ENCODE data around the gene VPS13C. TPM values are rescaled to one million over a fixed set of nuclear protein-coding genes. Genes with fewer than 3 reads are reported as not detected.
"Not testable (repeated sequence)": the region's sequence is repeated elsewhere in the genome, so short reads cannot be mapped to it uniquely, and the experiment has no call there.

The VPS13C gene
- total RNA-seq, 4 donors from 2014 or later = 7.6 to 43.1 (median 18.0) TPM

- H3K4me1 ChIP-seq = peaks cover 0 to 35% (median 15%) of the 10 kb centered on the region in 3 donors
- no peaks in the 10 kb centered on the region for H3K9me3 ChIP-seq
- H3K27ac ChIP-seq = no peak overlapping the region
- WGBS, 2 donors = 92 to 94% methylated on average over 5 of the region's 5 CpGs
- intact Hi-C loops (cut with DNase I) = no loop called here
- peaks cover 0 to 47% (median 0%) of the 10 kb centered on the region in 4 donors for H3K27me3 ChIP-seq
- DNase-seq = no peak
- no peak for TF ChIP-seq POLR2A (IDR thresholded peaks at IDR 0.05)
- TF ChIP-seq CTCF (IDR thresholded peaks at IDR 0.05) = no peak
- no peak overlapping the region for H3K4me3 ChIP-seq
- H3K36me3 ChIP-seq = no peaks in the 10 kb centered on the region
Observed at GRCh38 chr15:62054979-62055378, 5.3 kb downstream of the VPS13C start.

DNA sequence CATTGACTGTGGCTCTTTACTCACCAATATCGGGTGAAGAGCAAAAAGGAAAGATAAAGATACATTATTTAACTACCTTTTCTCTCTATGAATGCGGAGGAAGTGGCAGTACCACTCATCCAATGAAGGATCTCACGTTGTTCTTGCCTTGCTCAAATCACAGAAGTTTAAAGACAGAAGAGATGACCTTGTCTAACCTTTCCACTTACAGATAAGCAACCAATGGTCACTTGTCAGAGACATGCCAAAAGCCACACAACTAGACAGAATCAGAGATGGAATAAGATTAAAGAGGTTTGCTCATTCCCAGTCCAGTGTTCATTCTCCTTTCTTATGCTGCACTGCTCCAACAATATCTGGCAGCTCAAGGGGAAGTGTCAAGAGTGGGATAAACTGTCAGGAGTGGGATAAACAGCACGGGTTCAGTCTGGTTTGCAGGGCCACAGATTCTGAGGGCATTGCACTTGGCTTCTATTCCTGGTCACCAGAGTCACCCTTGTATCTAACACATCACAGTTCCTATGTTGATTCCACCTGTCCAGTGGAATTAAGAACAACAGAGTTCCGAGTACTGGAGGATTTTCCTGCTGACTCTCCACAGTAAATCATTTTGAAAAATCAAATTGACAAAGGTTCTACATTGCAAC lies 6.7 kb downstream of the VPS13C start:
- intact Hi-C loops (cut with DNase I) = no loop called here
- no peak for TF ChIP-seq CTCF (IDR thresholded peaks at IDR 0.05)
- Histone ChIP-seq H3K4me1 (peaks cover 0 to 21% (median 8%) of the 10 kb centered on the region in 3 donors), H3K27ac (no peak overlapping the region), H3K36me3 (no peaks in the 10 kb centered on the region), H3K4me3 (no peak overlapping the region), H3K9me3 (no peaks in the 10 kb centered on the region), H3K27me3 (peaks cover 0 to 44% (median 0%) of the 10 kb centered on the region in 4 donors)
- no peak for DNase-seq
- 71 to 82% methylated on average over 5 of the region's 5 CpGs for WGBS, 2 donors

GRCh38 chr15:62052713-62053112 lies 7.5 kb downstream of the VPS13C start:
- intact Hi-C loops (cut with DNase I) = no loop called here
- Histone ChIP-seq H3K9me3 (no peaks in the 10 kb centered on the region), H3K27me3 (peaks cover 0 to 38% (median 0%) of the 10 kb centered on the region in 4 donors), H3K27ac (no peak overlapping the region), H3K4me1 (peaks cover 0 to 15% (median 4%) of the 10 kb centered on the region in 3 donors), H3K36me3 (no peaks in the 10 kb centered on the region), H3K4me3 (no peak overlapping the region)
- no peak for DNase-seq
- TF ChIP-seq CTCF (IDR thresholded peaks at IDR 0.05) (no peak), POLR2A (IDR thresholded peaks at IDR 0.05) (no peak)
- 89 to 100% methylated on average over 1 of the region's 1 CpG for WGBS, 2 donors

GRCh38 chr15:62051166-62051565 lies 9.1 kb downstream of the VPS13C start:
- Histone ChIP-seq H3K27ac (no peak overlapping the region), H3K4me1 (peaks cover 0 to 20% (median 7%) of the 10 kb centered on the region in 3 donors), H3K27me3 (peaks cover 0 to 27% (median 0%) of the 10 kb centered on the region in 4 donors), H3K4me3 (no peak overlapping the region), H3K36me3 (no peaks in the 10 kb centered on the region), H3K9me3 (no peaks in the 10 kb centered on the region)
- 88 to 92% methylated on average over 4 of the region's 4 CpGs for WGBS, 2 donors
- intact Hi-C loops (cut with DNase I) = no loop called here
- DNase-seq = no peak
- TF ChIP-seq POLR2A (IDR thresholded peaks at IDR 0.05) = no peak
- no peak for TF ChIP-seq CTCF (IDR thresholded peaks at IDR 0.05)

- Histone ChIP-seq H3K9me3 (no peaks in the 10 kb centered on the region), H3K4me3 (no peak overlapping the region), H3K27ac (no peak overlapping the region), H3K27me3 (peaks cover 0 to 19% (median 0%) of the 10 kb centered on the region in 4 donors), H3K4me1 (peaks cover 0 to 27% (median 7%) of the 10 kb centered on the region in 3 donors), H3K36me3 (no peaks in the 10 kb centered on the region)
- no peak for DNase-seq
- no peak for TF ChIP-seq CTCF (IDR thresholded peaks at IDR 0.05)
- TF ChIP-seq POLR2A (IDR thresholded peaks at IDR 0.05) = no peak
- WGBS, 2 donors = 73 to 92% methylated on average over 1 of the region's 1 CpG
- intact Hi-C loops (cut with DNase I) = no loop called here
Observed at GRCh38 chr15:62050115-62050514, 10.1 kb downstream of the VPS13C start.

DNA sequence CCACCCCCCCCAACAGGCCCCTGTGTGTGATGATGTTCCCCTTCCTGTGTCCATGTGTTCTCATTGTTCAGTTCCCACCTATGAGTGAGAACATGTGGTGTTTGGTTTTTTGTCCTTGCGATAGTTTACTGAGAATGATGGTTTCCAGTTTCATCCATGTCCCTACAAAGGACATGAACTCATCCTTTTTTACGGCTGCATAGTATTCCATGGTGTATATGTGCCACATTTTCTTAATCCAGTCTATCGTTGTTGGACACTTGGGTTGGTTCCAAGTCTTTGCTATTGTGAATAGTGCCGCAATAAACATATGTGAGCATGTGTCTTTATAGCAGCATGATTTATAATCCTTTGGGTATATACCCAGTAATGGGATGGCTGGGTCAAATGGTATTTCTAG lies 12.0 kb downstream of the VPS13C start:
- DNase-seq; H3K36me3 ChIP-seq; H3K4me3 ChIP-seq; H3K27me3 ChIP-seq; H3K27ac ChIP-seq; H3K9me3 ChIP-seq; intact Hi-C loops (cut with DNase I): not testable (repeated sequence)
- H3K4me1 ChIP-seq = peaks cover 0 to 18% (median 6%) of the 10 kb centered on the region in 3 donors
- WGBS, 2 donors = 92 to 96% methylated on average over 3 of the region's 4 CpGs

All from esophagus squamous epithelium (tissue), 5 donors.